Neural cell (in vitro differentiated cells): Measurements from ENCODE around the gene ESYT2. TPM values are rescaled to one million over a fixed set of nuclear protein-coding genes. Genes with fewer than 3 reads are reported as not detected.

ENCODE experiments used
- H2AFZ ChIP-seq: fragments of 200-600, 300-800 bp; sonication (generic), shearing (Covaris generic); 2 replicates; pipeline ENCODE4 v1.6.0; 2014; ENCODE audit warnings: low read depth, mild to moderate bottlenecking, antibody characterized with exemption, low read length, moderate library complexity
- H3F3A ChIP-seq: fragments of 200-600 bp; shearing (Covaris generic); 2 replicates; pipeline ENCODE4 v1.6.1; 2016; ENCODE audit warnings: mild to moderate bottlenecking, moderate library complexity, mixed read lengths, antibody characterized with exemption, low read length; ENCODE audit not compliant: insufficient read depth, poor library complexity, severe bottlenecking
- H3K27ac ChIP-seq: fragments of 200-600, 300-800 bp; sonication (generic), shearing (Covaris generic); 2 replicates; pipeline ENCODE4 v1.5.1; 2014; ENCODE audit warnings: mild to moderate bottlenecking, low read length, moderate library complexity
- H3K27me3 ChIP-seq: fragments of 300-800, 200-600 bp; sonication (generic), shearing (Covaris generic); 2 replicates; pipeline ENCODE4 v1.6.0; 2014; ENCODE audit warnings: mild to moderate bottlenecking, low read depth, low read length, moderate library complexity; ENCODE audit not compliant: insufficient read depth
- H3K36me3 ChIP-seq: fragments of 300-800, 200-600 bp; sonication (generic), shearing (Covaris generic); 2 replicates; pipeline ENCODE4 v1.5.1; 2014; ENCODE audit warnings: mild to moderate bottlenecking, antibody characterized with exemption, low read length, moderate library complexity; ENCODE audit not compliant: insufficient read depth
- H3K4me2 ChIP-seq: fragments of 300-800, 200-600 bp; sonication (generic), shearing (Covaris generic); 2 replicates; pipeline ENCODE4 v1.6.0; 2014; ENCODE audit warnings: mild to moderate bottlenecking, low read length
- H3K4me3 ChIP-seq: fragments of 300-800, 200-600 bp; sonication (generic), shearing (Covaris generic); 2 replicates; pipeline ENCODE4 v1.5.1; 2014; ENCODE audit warnings: mild to moderate bottlenecking, low read length, moderate library complexity
- H3K79me2 ChIP-seq: fragments of 200-600 bp; shearing (Covaris generic); replicated peaks from 2 replicates; pipeline ENCODE4 v1.6.0; 2014; ENCODE audit warnings: mild to moderate bottlenecking, low read length, moderate library complexity; ENCODE audit not compliant: insufficient read depth
- H3K9ac ChIP-seq: fragments of 300-800, 200-600 bp; sonication (generic), shearing (Covaris generic); 2 replicates; pipeline ENCODE4 v1.6.1; 2016; ENCODE audit warnings: mild to moderate bottlenecking, low read length, mixed read lengths
- H3K9me2 ChIP-seq: fragments of 200-600 bp; shearing (Covaris generic); 2 replicates; pipeline ENCODE4 v1.6.1; 2016; ENCODE audit warnings: mild to moderate bottlenecking, low read length, mixed read lengths; ENCODE audit not compliant: insufficient read depth
- H3K9me3 ChIP-seq: fragments of 200-600, 300-800 bp; sonication (generic), shearing (Covaris generic); 2 replicates; pipeline ENCODE4 v1.6.1; 2016; ENCODE audit warnings: mild to moderate bottlenecking, mixed run types, low read length, moderate library complexity, mixed read lengths
- H4K20me1 ChIP-seq: fragments of 200-600 bp; shearing (Covaris generic); 2 replicates; pipeline ENCODE4 v1.6.1; 2016; ENCODE audit warnings: mild to moderate bottlenecking, mixed run types; ENCODE audit not compliant: insufficient read depth
- EP300 ChIP-seq: fragments of 450-650 bp; conservative IDR thresholded peaks from 2 replicates; pipeline ENCODE4 v1.6.1; 2014; ENCODE audit warnings: antibody characterized with exemption, mild to moderate bottlenecking, moderate library complexity; ENCODE audit not compliant: poor library complexity, severe bottlenecking
- EZH2 ChIP-seq: fragments of 200-600, 300-800 bp; shearing (Covaris generic), sonication (generic); IDR thresholded peaks from 2 replicates; pipeline ENCODE4 v1.6.1; 2014; ENCODE audit warnings: antibody characterized with exemption, low read length, borderline replicate concordance, mild to moderate bottlenecking; ENCODE audit not compliant: insufficient read depth, poor library complexity, severe bottlenecking
- MXI1 ChIP-seq: fragments of 450-650 bp; conservative IDR thresholded peaks from 2 replicates; pipeline ENCODE4 v1.6.1; 2014; ENCODE audit warnings: antibody characterized with exemption, mild to moderate bottlenecking; ENCODE audit not compliant: poor library complexity, severe bottlenecking
- POLR2AphosphoS5 ChIP-seq: IDR thresholded peaks from 2 replicates; pipeline ENCODE4 v1.6.1; 2012
- RAD21 ChIP-seq: fragments of 450-650 bp; conservative IDR thresholded peaks from 2 replicates; pipeline ENCODE4 v1.6.1; 2014; ENCODE audit warnings: antibody characterized with exemption, mild to moderate bottlenecking, moderate library complexity
- SMC3 ChIP-seq: fragments of 450-650 bp; conservative IDR thresholded peaks from 2 replicates; pipeline ENCODE4 v1.6.1; 2014; ENCODE audit warnings: antibody characterized with exemption, mild to moderate bottlenecking, moderate library complexity; ENCODE audit not compliant: poor library complexity
- TAF1 ChIP-seq: IDR thresholded peaks from 2 replicates; pipeline ENCODE4 v1.6.1; 2012; ENCODE audit warnings: low read depth
- polyA plus RNA-seq: library from polyadenylated mRNA; depleted of rRNA; stranded (reverse); fragments of >200 nt; gene quantifications from 2 replicates; pipeline ENCODE4 v1.2.3, GENCODE V29; 2014
- TF ChIP-seq, protein P1 (sequence below): IDR thresholded peaks from 2 replicates; pipeline ENCODE4 v1.6.1; 2012; ENCODE audit warnings: borderline replicate concordance
- TF ChIP-seq, protein P2 (sequence below): fragments of 450-650 bp; IDR thresholded peaks from 2 replicates; pipeline ENCODE4 v1.5.1; 2014; ENCODE audit warnings: antibody characterized with exemption, mild to moderate bottlenecking, moderate library complexity; ENCODE audit not compliant: poor library complexity, severe bottlenecking

ESYT2 gene
- polyA plus RNA-seq, 1 donor from 2014 or later: 23.8 TPM

DNA sequence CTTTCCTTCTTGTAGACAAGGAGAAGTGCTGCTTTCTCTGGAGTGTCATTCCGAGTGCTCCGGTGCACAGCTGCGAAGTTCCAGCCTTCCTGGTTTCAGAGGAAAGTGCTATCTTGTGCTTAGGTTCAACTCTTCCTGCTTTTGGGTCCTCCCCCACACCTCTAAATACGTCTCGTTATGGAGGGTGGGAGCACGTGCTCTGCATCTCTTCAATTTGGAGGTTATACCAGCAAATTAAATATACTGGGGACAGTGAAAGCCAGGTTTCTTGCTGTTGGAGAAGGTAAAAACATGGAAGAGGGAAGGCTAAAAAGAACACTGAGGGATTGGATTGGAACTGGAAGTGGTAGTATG, 2.4 kb upstream of the ESYT2 start:
- H4K20me1 ChIP-seq: no peaks in the 10 kb centered on the region
- no peak overlapping the region for H3K4me3 ChIP-seq
- H3K36me3 ChIP-seq: no peaks in the 10 kb centered on the region
- no peaks in the 10 kb centered on the region for H3K9me2 ChIP-seq
- H3K9me3 ChIP-seq: no peaks in the 10 kb centered on the region
- H3K27me3 ChIP-seq: no peaks in the 10 kb centered on the region
- H3K27ac ChIP-seq: no peak overlapping the region
- H2AFZ ChIP-seq: no peak overlapping the region
- TF ChIP-seq RAD21: no peak
- no peak for TF ChIP-seq MXI1
- TF ChIP-seq, protein P1, sequence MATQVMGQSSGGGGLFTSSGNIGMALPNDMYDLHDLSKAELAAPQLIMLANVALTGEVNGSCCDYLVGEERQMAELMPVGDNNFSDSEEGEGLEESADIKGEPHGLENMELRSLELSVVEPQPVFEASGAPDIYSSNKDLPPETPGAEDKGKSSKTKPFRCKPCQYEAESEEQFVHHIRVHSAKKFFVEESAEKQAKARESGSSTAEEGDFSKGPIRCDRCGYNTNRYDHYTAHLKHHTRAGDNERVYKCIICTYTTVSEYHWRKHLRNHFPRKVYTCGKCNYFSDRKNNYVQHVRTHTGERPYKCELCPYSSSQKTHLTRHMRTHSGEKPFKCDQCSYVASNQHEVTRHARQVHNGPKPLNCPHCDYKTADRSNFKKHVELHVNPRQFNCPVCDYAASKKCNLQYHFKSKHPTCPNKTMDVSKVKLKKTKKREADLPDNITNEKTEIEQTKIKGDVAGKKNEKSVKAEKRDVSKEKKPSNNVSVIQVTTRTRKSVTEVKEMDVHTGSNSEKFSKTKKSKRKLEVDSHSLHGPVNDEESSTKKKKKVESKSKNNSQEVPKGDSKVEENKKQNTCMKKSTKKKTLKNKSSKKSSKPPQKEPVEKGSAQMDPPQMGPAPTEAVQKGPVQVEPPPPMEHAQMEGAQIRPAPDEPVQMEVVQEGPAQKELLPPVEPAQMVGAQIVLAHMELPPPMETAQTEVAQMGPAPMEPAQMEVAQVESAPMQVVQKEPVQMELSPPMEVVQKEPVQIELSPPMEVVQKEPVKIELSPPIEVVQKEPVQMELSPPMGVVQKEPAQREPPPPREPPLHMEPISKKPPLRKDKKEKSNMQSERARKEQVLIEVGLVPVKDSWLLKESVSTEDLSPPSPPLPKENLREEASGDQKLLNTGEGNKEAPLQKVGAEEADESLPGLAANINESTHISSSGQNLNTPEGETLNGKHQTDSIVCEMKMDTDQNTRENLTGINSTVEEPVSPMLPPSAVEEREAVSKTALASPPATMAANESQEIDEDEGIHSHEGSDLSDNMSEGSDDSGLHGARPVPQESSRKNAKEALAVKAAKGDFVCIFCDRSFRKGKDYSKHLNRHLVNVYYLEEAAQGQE: no peak
- no peak for TF ChIP-seq EZH2
- TF ChIP-seq TAF1: no peak
- TF ChIP-seq SMC3: no peak
- TF ChIP-seq, protein P2, sequence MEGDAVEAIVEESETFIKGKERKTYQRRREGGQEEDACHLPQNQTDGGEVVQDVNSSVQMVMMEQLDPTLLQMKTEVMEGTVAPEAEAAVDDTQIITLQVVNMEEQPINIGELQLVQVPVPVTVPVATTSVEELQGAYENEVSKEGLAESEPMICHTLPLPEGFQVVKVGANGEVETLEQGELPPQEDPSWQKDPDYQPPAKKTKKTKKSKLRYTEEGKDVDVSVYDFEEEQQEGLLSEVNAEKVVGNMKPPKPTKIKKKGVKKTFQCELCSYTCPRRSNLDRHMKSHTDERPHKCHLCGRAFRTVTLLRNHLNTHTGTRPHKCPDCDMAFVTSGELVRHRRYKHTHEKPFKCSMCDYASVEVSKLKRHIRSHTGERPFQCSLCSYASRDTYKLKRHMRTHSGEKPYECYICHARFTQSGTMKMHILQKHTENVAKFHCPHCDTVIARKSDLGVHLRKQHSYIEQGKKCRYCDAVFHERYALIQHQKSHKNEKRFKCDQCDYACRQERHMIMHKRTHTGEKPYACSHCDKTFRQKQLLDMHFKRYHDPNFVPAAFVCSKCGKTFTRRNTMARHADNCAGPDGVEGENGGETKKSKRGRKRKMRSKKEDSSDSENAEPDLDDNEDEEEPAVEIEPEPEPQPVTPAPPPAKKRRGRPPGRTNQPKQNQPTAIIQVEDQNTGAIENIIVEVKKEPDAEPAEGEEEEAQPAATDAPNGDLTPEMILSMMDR: no peak
- TF ChIP-seq EP300: no peak
- TF ChIP-seq POLR2AphosphoS5: no peak
- peaks cover 11% of the 10 kb centered on the region for H3K79me2 ChIP-seq
- H3K4me2 ChIP-seq: no peak overlapping the region
- no peak overlapping the region for H3K9ac ChIP-seq
- H3F3A ChIP-seq: peaks cover 3% of the 10 kb centered on the region

DNA sequence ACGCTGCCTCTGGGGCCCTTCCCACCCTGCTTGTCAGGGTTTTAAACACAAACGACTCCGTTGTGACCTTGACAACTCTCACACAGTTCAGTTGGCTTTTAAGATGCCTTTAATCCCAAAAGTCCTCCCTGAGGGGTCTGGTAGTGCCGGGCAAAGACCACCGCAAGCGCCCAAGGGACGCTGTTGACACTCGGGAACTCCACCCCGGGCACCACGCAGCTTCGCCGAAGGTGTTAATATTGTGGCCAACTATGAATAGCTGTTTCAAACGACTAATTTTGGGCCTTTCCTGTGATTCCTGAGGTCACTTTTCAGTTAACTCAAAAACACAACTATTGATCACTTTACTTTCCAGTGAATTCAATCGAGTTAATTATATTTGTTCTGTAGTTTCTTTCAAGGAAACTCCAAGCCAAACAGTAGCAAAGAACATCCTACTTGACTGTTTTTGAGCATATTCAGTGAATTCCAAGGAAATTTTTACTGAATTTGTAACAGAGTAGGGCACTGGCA, 958 bp upstream of the ESYT2 start:
- H3K27me3 ChIP-seq: no peaks in the 10 kb centered on the region
- peaks cover 3% of the 10 kb centered on the region for H3F3A ChIP-seq
- peak overlapping the region; percentile 94 for H2AFZ ChIP-seq
- peaks cover 22% of the 10 kb centered on the region for H3K79me2 ChIP-seq
- no peaks in the 10 kb centered on the region for H3K9me3 ChIP-seq
- H3K9ac ChIP-seq: peak overlapping the region; percentile 95
- H3K27ac ChIP-seq: peak overlapping the region; percentile 89
- TF ChIP-seq POLR2AphosphoS5: no peak
- TF ChIP-seq, protein P1: no peak
- TF ChIP-seq MXI1: no peak
- TF ChIP-seq, protein P2: no peak
- no peaks in the 10 kb centered on the region for H4K20me1 ChIP-seq
- H3K9me2 ChIP-seq: no peaks in the 10 kb centered on the region
- peak overlapping the region; percentile 62 for H3K4me2 ChIP-seq
- H3K4me3 ChIP-seq: peak overlapping the region; percentile 99
- no peaks in the 10 kb centered on the region for H3K36me3 ChIP-seq
